Inflammatory macrophage treated with lipopolysaccharide for 4 hours (primary cell): Measurements from ENCODE around the gene CADPS.

Source experiments
- DNase-seq: peaks from one replicate; pipeline ENCODE4 v3.0.0-alpha.2; 2020

The CADPS gene

GRCh38 chr3:62482961-62483360 lies 392.3 kb downstream of the CADPS start:
- DNase-seq, result no peak

GRCh38 chr3:62481962-62482361 lies 393.3 kb downstream of the CADPS start:
- no peak for DNase-seq

GRCh38 chr3:62480056-62480455 lies 395.2 kb downstream of the CADPS start:
- no peak for DNase-seq

- no peak for DNase-seq
Measured at GRCh38 chr3:62479326-62479725, 395.9 kb downstream of the CADPS start.

- no peak for DNase-seq
Measured at GRCh38 chr3:62475306-62475705, 399.9 kb downstream of the CADPS start.

GRCh38 chr3:62467966-62468722 lies 407.1 kb downstream of the CADPS start:
- DNase-seq, result no peak

- no peak for DNase-seq
Measured at GRCh38 chr3:62462788-62463187, 412.4 kb downstream of the CADPS start.

- DNase-seq, result no peak
Measured at GRCh38 chr3:62462104-62462762, 413.0 kb downstream of the CADPS start.

GRCh38 chr3:62454916-62455315 lies 420.3 kb downstream of the CADPS start:
- no peak for DNase-seq

DNA sequence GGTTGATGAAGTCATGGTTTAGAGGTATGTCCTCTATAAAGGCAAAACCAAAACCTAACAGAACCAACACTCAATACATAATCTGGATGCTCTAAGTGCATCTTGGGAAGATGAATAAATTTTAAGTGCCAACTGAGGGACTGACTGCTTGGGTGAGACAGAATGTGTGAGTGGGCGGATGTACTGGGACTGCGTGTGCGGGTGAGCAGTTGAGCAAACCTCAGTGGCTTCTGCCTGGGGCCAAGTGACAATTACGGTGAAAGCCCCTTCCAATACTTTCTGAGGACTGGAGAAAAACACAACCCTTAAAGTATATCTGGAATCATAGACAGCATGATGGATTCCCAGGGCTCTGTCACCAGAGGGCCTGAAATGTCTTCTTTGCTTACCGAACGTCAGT lies 421.8 kb downstream of the CADPS start:
- no peak for DNase-seq

- no peak for DNase-seq
Measured at GRCh38 chr3:62451211-62451887, 423.9 kb downstream of the CADPS start.

- DNase-seq, result no peak
Measured at GRCh38 chr3:62446337-62446940, 428.8 kb downstream of the CADPS start.

GRCh38 chr3:62445275-62445674 lies 429.9 kb downstream of the CADPS start:
- peak; percentile 2 for DNase-seq

- DNase-seq, result no peak
Measured at GRCh38 chr3:62439978-62440377, 435.2 kb downstream of the CADPS start.

- no peak for DNase-seq
Measured at GRCh38 chr3:62439176-62439813, 435.9 kb downstream of the CADPS start.

DNA sequence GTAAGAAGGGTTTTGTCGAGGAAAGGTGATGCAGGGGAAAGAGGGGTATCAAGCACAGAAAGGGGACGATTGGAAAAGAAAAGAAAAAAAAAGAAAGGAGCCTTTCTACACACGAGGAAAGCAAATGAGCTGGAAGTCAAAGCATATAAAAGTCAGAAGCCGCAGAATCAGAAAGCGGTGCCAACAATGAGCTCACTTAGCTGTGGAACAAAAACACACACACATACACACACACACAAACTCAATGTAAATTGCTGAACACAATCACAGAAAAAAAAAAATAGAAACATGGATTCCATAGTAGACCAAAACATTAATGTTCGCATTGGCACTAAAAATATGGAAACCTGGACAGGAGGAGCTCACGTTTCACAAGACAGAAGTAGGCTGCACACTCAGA lies 438.4 kb downstream of the CADPS start:
- no peak for DNase-seq

DNA sequence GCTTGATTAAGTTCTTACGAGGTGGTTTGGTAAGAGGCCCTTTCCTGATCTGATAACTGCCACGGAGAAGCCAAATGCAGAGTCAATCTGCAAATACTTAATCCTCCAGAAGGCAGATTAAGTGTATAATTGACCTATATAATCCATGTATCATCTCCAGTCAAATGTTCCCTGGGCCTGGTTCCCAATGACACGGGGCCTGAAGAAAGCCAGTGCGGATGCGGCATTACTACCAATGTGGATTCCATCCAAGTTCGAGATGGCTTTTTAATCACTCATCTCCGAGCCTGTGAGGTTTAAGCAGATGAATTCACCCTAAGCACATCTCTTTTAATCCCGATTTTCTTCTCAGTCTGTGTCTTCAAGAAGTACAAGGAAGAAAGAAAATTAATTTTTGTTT lies 441.8 kb downstream of the CADPS start:
- DNase-seq, result no peak

DNA sequence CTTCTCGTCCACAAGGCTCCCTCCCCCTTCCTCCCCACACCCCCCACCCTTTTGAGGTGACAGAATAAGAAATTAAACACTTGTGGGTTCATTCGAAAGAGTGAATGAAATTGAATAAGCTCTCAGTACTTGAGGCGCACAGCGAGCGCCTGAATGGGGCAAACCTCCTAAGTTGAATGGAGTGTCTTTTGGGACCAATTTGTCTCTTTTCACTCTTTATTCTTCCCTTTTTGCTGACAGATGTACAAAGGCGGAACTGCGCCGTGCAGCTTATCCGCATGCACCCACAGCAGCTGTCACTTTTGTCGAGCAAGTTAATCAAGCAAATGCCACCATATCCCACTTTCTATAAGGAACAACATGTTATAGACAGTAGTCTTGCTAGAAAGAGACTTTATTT lies 454.0 kb downstream of the CADPS start:
- DNase-seq, result no peak

DNA sequence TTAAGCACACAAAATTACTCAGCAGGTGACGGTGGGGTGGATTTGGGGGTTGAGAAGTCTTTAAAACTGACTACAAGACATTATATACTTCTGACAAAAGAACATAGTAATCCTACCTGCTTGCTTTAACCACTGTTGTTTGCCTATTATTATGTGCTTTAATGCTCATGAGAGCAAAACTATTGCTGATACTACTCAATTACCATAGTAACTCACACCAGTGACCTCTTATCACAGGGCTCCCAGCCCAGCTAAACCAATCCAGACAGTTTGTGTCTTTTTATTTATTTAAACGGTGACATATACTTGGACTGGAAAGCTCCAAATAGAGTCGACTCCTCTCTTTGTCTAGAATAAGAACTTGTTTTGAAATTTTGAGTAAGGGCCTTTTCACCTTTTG lies 459.1 kb downstream of the CADPS start:
- DNase-seq, result no peak

DNA sequence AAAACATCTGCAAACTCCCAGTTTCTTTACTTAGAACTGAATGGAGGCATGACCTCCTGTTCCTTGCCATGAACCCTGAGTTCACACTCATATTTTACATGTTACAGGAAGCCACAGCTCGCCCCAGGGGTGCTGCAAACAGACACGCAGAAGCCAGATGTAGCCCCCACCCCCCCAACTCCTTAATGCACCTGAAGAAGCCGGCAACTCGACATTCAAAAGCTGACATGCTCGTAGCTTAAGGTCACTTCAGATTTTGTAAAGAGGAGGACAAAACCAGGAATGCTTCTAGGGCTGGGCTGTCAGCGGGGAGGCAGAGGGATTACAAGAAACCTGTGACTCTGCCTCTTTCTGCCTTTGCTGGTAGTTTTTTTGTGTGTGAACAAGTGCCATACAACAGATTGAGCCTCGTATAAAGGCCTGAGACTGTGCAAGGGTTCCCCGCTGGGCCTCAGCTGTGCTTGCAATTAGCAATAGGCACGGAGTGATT lies 459.9 kb downstream of the CADPS start:
- no peak for DNase-seq

DNA sequence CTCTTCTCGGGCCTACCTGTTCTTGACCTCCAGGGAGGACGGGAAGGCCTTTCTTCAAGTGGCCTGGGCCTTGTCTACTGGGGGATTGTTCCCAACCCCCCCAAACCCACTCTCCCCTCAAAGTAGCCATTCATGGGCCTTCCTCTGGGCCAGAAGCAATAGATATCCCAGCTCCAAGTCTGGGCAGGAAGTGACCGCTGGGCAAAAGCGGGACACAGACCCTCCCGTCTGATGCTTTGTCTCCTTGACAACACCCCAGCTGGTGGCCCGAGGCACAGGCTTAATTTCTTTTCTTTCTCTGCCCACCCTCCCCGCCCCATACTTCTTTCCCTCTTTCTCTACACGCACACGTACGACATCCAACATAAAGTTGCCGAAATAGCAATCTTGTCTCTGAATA lies 460.4 kb downstream of the CADPS start:
- DNase-seq, result no peak

GRCh38 chr3:62413687-62414086 lies 461.5 kb downstream of the CADPS start:
- no peak for DNase-seq

GRCh38 chr3:62406945-62407344 lies 468.3 kb downstream of the CADPS start:
- DNase-seq, result no peak
